HG02623 (cell line): ENCODE results near the gene CFAP65.

Source experiments
- ATAC-seq: cut with Tn5 transposase; IDR thresholded peaks from one replicate; pipeline ENCODE4 v1.9.1; 2021; ENCODE audit warnings: moderate library complexity; ENCODE audit not compliant: unreplicated experiment

The CFAP65 gene

DNA sequence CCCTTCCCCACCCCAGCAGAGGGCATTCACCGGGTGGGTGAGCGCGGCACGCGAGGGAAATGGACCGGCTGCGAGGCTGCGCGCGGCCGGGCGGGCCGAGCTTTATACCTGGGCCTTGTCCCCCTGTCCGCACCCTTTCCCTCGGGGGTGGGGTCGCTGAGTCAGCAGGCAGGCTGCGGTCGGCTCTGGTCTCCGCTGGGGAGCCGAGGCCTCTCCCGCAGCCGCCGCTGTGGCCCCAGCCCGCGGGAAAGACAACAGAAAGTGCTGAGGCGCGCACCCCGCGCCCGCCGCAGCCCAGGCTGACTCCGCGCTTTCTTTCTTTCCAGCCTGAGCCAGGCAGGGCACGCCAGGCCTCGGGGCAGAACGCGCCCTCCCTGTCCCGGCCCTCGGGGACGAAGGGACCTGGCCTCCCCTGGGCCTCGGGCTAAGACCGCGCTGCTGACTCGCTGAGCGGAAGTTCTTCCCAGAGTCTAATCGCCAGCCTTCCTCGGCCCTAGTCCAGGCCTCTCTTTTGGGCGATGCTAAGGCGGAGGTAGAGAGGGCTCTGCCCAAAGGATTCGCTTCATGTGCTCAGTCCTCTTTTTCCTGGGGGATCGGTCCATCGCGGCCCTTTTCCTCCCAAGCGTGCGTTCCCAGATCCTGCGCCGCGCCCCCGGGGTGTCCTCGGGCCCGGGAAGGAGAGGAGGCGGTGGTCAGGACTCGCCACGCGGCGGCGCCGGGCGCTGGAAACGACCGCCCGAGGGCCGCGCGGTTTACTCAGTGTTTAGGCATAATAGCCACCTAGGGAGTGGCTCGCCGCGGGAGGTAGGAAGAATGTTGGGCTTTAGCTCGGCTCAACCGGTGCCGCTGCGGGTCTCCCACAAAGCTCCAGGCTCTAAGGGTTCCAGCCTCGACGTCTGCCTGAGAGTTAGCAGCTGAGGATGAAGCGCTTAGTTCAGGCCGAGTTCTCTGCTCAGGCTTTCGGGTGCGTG lies 47.7 kb downstream of the CFAP65 start, which contains the start of gene CRYBA2:
TSS of gene CRYBA2 (minus strand) at position 78 of the 971 bp plus-strand sequence. CDS start 246 bp downstream, outside the sequence.
- ATAC-seq, result no peak

DNA sequence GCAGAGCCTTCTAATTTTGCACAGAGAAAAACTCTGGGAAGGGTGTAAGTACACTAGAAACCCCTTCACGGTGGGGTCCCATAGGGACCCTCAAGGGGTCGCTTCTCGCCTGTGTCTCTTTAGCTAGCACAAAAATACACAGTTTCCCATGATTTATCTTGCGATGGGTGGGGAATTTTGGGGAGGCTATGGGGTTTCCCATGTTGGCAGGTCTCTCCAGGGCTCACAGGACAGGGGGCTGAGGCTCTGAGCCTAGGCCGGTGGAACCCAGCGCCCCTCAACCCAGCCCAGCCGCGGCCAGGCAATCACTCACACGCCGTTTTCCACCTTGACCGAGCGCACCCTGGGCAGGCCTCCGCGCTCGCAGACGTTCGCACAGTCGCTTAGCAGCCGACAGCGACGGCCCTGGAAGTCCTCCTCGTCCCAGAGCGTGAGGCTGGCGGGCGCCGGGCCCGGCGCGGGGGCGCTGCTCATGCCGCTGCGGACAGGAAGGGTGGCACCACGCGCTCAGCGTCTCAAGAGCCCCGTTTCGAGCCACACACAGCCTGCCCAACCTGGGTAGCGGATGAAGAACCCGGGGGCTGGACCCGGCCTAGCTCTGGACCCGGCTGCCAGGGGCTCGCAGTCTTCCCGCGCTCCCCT lies 48.5 kb downstream of the CFAP65 start:
- no peak for ATAC-seq

DNA sequence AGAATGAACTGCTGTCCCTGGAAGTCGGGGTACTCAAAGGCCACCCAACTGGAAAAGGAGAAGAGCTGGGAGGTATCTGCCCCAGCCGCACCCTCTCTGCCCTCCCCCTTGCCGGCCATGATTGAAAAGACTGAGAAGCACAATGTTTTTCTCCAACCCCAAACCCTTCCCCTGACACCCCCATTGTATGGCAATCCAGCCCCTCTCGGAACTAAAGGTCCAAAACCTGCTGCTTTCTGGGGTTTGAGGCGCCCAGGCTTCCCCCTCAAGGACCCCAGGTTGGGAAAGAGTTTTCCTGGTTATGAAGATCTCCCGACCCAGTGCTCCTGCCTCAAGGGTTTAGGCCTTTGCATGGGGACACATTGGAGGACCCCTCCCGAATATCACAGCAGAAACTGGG lies 49.1 kb downstream of the CFAP65 start:
- no peak for ATAC-seq

DNA sequence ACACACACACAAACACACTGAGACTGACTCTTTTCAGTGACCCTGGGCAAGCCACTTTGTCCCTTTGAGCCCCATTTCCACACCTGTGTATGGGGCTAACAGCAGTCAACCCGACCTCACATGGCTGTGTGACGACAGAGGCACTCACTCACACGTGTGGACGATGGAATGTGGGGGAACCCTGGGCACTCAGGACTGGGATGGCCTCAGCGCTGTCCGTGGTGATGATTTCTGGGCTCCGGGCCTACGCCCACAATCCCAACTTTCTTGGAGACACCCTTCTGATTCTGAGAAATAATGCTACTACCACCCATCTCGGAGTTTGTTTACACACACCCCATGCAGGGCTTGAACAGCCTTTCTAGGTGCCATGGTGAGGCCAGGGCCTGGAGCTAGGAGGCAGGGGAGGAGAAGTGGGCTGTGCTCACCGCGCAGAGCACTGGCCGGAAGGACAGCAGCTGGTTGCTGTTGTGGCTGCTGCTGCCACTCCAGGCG lies 49.6 kb downstream of the CFAP65 start:
- ATAC-seq, result no peak

DNA sequence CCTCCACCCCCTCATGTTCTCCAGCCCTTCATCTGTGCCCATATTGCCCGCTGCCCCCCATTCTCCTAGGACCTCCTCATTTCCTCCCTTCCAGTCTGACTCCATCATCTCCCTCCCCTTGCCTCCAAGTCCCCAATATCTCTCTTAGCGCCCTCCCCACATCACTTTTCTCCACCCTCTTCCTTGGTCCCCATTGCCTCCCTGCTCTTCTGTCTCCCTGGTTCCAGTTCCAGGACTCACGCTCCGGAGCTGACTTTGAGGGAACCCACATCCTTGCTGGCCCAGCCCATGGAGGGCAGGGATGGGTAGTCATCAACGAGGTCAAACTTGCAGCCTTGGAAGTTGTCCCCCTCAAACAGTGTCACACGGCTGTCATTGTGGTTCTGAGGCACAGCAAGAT lies 50.7 kb downstream of the CFAP65 start:
- no peak for ATAC-seq

DNA sequence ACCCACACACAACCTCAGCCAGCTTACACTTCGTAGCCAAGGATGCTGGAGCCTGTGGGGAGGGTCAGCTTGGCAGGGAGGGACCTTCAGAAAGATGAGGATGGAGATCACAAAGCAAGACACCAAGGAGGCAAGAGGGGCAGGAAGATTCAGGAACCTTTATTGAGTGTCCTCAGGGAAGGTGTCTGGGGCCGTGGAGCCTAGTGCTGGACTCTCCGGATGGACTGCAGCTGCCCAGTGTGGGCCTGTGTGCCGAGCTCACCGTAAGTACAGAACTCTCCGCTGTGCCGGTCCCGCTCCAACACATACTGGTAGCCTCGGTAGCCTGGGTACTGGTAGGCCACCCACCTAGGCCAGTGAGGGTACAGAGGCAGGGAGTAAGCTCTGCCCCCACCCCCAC lies 51.3 kb downstream of the CFAP65 start:
- ATAC-seq, result no peak

DNA sequence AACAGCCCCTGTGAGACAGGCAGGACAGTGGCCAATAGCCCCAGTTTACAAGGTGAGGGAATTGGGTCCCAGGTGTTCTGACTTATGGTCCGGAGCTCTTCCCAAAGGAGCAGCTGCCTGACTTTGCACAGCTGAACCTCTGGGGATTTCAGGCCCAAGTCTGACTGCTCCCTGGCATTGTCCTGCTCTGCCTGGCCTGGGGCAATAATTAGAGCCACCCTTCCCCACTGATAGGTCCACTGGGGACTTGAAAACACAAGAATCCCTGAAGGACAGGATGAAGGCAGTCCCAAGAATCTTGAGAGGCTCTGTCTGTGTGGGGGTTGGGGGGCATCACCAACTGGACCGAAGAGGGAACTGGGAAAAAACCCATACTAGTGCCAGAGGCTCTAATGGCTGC lies 52.7 kb downstream of the CFAP65 start:
- ATAC-seq, result no peak

DNA sequence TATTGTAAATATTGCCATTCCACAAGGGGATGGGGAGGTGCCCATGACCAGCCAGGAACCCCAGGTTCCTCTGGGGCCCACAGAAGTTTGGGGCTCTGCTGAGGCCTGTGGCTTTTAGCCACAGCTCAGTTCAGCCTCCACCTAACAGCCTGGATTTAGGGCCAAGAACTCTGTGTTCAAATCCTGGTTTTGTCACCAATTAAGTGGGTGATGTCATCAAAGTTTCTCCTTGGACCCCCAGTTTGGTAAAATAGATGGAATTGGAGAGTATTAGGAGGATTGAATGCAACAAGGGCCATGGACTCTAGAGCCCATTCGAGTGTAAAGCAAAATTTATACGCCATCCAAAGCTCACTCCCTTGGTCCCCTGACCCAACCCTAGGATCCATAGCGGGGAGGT lies 53.2 kb downstream of the CFAP65 start:
- no peak for ATAC-seq

DNA sequence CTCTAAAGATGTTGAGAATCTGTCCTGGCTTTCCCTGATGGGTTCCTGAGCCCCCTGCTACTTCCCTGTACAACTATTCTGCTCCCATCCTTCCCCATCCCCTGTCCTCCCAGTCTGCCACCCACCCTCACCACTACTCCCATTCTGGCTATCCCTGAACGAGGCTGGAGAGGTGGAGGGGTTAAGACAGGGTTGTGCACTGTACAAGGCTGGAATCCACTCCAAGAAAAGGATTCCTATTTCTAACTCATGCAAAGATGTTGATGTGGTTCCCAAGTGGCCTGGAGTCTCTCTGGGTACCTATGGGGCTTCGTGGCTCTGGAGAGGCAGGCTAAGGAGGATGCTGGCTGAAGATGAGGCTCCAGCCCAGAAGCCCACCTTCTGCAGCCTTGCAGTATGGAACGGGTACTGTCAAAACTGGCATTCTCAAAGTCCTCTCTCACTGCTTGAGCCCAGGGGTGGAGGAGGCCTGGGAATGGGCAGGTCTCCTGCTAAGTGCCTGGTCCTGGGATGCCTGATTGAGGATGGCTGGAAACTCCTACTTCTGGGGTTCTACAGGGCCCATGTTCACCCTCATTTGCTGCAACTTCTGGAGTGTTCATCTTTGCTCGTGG lies 55.1 kb downstream of the CFAP65 start:
- ATAC-seq, result no peak

DNA sequence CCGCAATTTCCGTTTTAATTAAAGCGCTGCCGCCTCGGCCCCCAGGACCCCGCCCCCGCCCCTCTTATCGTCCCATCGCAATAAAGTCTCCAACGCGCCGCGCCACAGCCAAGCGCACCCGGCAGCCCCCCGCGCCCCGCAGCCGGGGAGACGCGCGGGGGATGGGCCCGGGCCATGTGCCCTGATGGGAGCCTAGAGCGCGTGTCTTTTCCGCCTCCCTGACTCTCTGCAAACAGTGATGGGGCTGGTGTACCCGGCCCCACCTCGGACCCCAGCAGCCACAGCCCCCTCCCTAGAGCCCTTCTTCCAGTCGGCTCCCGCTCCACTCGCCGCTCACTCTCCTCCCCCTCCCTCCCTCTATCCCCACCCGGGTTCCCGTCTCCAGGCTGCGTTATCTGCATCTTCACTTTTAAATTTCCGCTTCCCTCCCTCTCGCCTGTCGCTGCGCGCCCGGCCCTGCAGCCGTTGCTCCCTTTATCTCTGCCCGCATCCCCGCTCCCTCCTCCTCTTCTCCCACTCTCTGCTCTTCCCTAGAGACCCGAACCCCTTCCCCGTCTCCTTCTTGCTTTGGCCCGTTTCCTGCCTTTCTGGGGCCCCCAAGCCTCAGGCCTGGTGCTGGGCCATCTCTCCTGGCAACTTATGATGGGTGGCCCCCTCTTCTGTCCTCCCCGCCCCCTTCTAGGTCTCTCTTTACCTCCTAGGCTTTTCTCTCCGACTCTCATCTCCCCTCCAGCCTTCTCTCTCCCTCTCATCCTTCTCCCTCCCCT lies 55.8 kb downstream of the CFAP65 start:
- no peak for ATAC-seq

DNA sequence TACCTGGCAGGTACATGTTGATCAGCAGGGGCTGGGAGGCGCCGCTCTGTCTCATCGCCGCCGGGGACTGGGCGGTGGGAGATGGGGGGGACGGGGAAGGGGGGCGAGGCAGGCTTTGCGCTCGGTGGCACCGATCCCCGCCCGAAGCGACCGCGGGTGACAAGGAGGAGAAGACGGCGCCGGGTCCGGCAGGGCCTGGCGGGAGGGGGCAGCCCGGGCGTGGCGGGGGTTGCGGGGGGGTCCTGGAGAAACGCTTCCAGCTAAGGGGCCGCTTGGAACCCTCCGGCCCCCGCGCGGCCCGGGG lies 56.3 kb downstream of the CFAP65 start, which contains the start of gene FEV:
TSS of gene FEV (minus strand) at position 164 of the 304 bp plus-strand sequence. CDS start at position 55, 109 bp downstream.
- no peak for ATAC-seq

DNA sequence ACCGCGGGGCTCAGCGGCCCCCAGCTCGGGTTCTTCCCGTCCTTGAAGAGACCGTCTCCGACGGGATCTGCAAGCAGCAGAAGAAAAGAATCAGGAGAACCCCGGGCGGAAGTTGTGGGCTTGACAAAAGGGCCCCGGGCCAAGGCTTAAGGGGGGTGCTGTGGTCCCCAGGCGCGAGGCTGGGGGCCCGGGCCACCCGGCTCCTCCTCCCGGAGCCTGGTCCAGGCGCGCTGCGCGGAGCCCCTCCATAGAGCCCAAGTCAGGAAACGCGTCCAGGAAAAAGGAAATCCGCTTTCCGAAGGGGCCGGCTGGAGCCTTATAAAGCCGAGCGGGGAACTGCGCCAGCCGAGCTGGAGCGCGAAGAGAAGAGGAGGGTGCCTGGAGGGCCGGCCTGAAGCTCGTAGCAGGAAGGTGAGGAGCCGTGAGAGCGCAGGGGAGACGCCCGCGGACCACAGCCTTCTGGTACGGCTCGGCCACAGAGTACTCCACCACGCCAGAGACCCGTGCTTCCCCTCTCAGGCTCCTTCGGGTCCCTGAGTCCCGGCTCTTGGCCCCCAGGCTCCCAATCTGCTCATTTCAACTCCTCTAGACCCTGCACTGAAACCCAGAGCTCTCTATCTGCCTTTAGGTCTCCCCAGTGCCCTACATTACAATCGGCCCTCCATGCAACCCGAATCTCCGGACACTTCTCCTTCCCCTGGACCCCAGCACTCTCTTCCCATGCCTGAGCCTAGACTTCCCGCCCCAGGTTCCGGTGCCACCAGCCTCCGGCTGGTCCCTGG lies 56.9 kb downstream of the CFAP65 start:
- no peak for ATAC-seq

DNA sequence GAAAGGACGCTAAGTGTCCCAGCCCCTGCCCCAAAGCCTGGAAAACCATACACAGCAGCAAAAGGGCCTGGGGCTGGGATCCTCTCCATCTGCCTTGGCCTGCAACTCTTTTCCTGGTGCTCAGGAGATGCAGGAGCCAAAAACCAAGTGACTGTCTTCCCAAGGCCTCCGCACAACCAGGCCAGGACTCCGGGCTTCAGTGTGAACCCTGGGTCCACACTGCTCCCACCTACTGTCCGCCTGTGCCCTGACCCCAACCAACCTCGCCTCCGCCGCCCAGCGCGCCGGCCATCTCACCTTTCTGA lies 57.4 kb downstream of the CFAP65 start:
- no peak for ATAC-seq

DNA sequence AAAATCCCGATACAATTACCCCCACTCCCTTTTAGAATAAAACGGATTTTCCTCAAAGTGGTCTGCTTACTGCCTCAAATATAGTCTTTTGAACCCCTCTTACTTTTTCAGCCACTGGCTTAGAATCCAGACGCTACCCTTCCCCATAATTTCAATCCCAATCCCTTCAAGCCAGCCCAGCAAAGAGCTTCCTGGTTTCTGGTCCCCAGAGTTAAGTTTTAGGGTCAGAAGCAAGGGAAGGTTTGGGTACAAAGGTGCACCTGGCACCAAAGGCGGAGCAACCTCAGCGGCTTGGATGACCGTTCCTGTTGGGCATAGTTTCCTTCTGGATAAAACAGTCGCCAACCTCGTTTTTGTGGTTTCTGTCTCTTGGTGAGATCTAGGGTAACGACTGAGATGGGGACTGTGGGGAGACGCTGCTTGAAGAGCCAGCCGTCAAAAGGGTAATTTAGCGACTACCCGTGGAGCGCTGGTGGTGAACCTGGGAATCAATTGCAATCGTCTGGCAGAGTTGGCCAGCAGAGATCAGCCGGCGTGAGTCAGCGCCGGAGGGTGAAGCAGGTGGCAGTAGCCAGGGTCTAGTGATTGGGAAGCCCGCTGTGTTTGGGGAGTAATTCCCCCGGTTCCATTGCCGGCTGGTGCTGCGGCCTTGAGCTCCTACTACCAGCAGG lies 57.9 kb downstream of the CFAP65 start:
- no peak for ATAC-seq

DNA sequence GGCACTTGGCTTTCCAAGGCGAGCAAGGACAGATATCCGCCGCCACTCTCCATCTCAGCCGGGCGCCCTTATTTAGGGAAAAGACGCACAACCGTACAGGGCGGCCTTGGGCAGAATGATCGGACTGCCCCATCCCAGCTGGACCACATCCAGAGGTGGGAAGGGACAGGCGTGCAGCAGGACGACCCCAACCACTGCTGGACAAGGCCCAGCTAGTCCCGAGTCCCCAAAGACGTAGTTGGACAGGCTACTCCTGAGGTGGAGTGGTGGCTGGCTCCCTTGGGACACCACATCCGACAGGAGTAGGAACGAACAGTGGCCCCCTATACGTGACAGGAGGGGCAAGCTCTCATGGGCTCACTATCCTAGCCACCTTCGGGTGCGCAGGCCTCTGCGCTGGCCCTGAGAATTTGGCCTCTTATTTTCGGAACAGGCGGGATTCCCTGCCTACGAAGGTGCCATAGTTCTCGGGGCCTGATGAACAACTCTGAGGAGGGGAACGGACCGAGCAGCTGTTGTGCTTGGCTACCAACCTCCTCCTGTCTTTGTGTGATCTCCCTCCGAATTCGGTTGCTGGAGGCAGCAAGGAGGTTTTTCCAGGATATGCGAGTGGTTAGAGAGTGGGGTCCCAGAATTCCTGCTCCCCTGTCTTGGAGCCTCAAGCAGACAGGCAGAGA lies 58.6 kb downstream of the CFAP65 start:
- no peak for ATAC-seq

DNA sequence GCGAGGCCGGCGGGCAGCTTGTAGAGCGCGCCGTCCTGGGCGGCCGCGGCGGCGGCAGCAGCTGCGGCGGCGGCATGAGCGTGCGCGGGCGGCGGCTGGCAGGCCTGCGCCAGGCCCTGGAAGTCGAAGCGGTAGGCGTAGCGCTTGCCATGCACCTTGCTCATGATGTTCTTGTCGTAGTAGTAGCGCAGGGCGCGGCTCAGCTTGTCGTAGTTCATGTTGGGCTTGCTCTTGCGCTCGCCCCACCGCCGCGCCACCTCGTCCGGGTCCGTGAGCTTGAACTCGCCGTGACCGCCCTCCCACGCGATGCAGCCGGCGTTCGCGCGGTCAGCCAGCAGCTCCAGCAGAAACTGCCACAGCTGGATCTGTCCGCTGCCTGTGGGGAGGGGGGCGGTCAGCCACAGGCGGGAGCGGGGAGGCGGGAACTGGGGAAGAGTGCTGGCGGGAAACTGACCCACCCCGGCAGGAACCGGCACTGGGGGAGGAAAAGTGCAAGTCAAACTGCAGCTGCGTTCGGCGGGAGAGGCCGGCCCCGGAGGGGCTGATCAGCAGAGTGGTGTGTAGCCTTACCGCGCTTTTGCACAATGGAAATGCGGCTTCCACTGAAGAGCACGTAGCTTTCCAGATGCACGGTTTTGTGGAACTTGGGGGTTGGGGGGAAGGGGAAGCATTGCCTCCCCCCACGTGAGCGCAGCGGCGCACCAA lies 59.3 kb downstream of the CFAP65 start:
- no peak for ATAC-seq

DNA sequence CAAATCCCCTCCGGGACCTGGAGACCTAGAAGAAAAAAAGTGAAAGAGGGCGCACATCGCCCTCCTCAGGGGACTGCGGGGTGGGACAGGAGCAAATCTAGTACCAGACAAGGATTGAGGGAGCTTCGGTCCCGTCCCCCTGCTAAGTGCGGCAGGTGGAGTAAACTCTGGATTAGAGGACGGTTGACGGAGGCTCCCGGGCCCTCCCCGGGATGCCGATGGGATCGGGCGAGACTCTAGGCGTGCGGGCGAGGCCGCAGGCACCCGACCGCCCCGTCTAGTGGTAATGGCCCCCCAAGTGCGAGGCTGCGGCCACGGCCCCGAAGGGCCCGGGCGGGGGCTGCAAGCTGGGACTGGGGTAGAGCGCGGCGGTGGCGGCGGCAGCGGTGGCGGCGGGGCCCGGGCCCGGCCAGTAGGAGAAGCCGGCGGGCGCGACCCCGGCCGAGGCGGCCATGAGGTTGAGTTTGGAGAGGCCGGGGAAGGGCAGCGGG lies 59.9 kb downstream of the CFAP65 start:
- ATAC-seq, result no peak

DNA sequence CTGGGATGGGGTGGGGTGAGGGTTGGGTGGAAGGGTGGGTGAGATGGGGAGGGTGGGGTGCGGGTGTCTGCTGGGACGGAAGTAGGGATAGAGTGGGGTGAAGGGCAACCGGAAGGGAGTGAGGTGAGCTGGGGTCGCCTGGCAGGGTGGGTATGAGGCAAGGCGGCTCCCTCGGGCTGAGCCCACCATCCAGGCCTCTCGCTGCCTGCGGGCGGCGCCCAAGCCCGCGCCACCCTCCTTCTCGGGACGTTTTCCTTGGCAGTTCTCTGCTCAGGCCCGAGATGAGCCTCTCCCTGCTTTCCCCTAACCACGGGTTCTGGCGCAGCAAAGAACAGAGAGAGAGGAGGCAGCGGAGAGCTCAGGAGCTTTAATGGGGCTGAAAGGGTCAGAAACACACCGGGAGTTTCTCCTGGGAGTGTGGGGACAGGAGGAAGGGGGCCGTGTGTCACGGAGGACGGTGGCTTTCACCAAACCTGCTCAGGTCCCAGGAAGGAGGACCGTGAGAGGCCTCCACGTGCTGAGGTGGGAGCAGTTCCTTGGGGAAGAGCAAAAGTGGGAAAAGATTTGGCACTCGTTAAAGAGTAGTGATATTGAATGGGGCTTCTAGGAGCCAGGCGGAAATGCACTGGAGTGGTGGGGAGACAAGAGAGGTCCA lies 60.5 kb downstream of the CFAP65 start:
- no peak for ATAC-seq
